Measurements from ENCODE around the gene MINDY4.

Gene MINDY4

DNA sequence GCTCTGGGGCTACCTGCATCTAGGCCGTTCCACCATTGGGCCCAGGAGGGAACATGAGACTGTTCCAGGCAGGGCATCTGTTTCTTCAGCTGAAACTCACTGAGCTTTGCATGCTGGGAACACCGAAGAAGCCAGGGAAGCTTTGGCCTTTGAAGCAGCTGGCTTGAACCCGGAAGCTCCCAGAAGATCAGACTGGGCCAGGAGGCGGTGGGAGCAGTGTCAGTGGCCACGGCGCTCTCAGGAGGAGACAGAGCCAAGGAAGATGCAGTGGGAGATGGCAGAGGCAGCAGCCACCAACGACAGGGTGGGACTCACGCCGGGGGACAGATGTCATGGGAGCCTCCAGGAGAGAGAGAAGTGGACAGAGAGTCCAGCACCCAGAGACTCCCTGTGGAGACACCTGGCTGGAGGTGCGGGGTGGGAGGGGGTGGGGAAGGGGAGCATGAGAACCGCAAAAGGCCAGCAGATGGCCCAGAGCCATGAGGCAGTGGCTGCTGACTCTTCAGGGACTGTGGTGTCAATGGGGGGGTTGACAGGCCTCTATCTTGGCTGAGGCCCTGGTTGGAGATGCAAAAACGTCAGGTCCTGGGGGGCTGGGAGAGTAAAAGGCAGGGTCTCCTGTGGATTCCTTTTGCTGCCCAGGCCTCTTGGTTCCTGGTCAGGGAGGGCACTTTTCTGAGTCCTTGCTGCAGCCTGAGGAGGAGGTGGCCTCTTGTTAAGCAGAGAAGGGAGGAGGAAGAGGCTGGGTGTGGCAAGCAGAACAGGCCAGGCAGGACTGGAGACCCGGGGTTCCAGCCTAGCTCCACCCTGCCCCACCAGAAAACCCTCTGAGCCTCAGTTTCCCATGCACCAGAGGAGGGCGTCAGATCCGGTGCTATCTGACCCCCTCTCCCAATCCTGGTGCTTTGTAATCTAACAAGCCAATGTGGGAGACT is 134.1 kb downstream of the MINDY4 start:
- no peaks in the 10 kb centered on the region for H3K9me3 ChIP-seq (ENCODE audit: control insufficient read depth, insufficient read depth, low read length)

DNA sequence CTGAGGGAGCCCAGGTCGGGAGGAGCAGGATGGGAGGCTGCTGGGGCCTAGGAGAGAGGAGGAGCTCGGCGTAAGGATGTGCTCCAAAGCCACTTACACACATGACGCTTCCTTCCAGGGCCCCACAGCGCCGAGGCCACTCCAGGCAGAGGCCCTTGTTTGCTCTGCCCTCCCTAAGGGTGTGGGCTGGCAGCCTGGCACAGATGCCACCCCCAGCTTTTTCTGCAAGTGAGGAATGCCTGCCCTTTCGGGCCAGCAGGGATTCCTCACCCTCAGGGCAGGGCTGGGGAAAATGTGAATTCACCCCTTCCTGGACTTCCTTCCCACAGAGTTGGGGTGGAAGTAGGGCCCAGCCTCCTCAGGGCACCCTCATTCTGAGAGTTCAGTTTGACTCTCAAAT is 134.8 kb downstream of the MINDY4 start:
- H4K20me1 ChIP-seq (ENCODE audit: control insufficient read depth, insufficient read depth, low read depth, low read length) = no peaks in the 10 kb centered on the region
- no peak overlapping the region for H3K4me2 ChIP-seq (ENCODE audit: low read length)
- no peaks in the 10 kb centered on the region for H3K9me2 ChIP-seq (replicated peaks; ENCODE audit: control insufficient read depth, low read length)
- no peaks in the 10 kb centered on the region for H3K27me3 ChIP-seq (ENCODE audit: control insufficient read depth, low read length)
- no peaks in the 10 kb centered on the region for H3K9me3 ChIP-seq (ENCODE audit: control insufficient read depth, insufficient read depth, low read length)
- TF ChIP-seq EZH2phosphoT487 (IDR thresholded peaks at IDR 0.05; ENCODE audit: borderline replicate concordance, low read length) = no peak
- TF ChIP-seq, protein P1, sequence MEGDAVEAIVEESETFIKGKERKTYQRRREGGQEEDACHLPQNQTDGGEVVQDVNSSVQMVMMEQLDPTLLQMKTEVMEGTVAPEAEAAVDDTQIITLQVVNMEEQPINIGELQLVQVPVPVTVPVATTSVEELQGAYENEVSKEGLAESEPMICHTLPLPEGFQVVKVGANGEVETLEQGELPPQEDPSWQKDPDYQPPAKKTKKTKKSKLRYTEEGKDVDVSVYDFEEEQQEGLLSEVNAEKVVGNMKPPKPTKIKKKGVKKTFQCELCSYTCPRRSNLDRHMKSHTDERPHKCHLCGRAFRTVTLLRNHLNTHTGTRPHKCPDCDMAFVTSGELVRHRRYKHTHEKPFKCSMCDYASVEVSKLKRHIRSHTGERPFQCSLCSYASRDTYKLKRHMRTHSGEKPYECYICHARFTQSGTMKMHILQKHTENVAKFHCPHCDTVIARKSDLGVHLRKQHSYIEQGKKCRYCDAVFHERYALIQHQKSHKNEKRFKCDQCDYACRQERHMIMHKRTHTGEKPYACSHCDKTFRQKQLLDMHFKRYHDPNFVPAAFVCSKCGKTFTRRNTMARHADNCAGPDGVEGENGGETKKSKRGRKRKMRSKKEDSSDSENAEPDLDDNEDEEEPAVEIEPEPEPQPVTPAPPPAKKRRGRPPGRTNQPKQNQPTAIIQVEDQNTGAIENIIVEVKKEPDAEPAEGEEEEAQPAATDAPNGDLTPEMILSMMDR (IDR thresholded peaks at IDR 0.05; ENCODE audit: low read depth, low read length, poor library complexity, severe bottlenecking) = no peak
- H3K36me3 ChIP-seq (ENCODE audit: control insufficient read depth, low read length) = no peaks in the 10 kb centered on the region
- H3F3A ChIP-seq (ENCODE audit: control insufficient read depth, insufficient read depth) = no peaks in the 10 kb centered on the region
- H3K4me1 ChIP-seq (ENCODE audit: control insufficient read depth, low read length) = peaks cover 3% of the 10 kb centered on the region; the same call in 1 of the 2 replicates
- H3K4me3 ChIP-seq (ENCODE audit: low read length) = no peak overlapping the region
- no peaks in the 10 kb centered on the region for H3K79me2 ChIP-seq (ENCODE audit: control insufficient read depth, low read length)
- no peak overlapping the region for H3K27ac ChIP-seq (ENCODE audit: low read depth, low read length)

More for the DNA sequence above, 134.1 kb downstream of the MINDY4 start:
- TF ChIP-seq, protein P1 (IDR thresholded peaks at IDR 0.05; ENCODE audit: low read depth, low read length, poor library complexity, severe bottlenecking) = no peak
- no peak for TF ChIP-seq EZH2phosphoT487 (IDR thresholded peaks at IDR 0.05; ENCODE audit: borderline replicate concordance, low read length)
- no peak overlapping the region for H3K4me2 ChIP-seq (ENCODE audit: low read length)
- H3K27ac ChIP-seq (ENCODE audit: low read depth, low read length) = no peak overlapping the region
- H4K20me1 ChIP-seq (ENCODE audit: control insufficient read depth, insufficient read depth, low read depth, low read length) = no peaks in the 10 kb centered on the region
- no peaks in the 10 kb centered on the region for H3K36me3 ChIP-seq (ENCODE audit: control insufficient read depth, low read length)
- H3K27me3 ChIP-seq (ENCODE audit: control insufficient read depth, low read length) = no peaks in the 10 kb centered on the region
- H3K9me2 ChIP-seq (replicated peaks; ENCODE audit: control insufficient read depth, low read length) = no peaks in the 10 kb centered on the region
- no peak overlapping the region for H3K4me3 ChIP-seq (ENCODE audit: low read length)
- no peaks in the 10 kb centered on the region for H3K79me2 ChIP-seq (ENCODE audit: control insufficient read depth, low read length)
- no peaks in the 10 kb centered on the region for H3F3A ChIP-seq (ENCODE audit: control insufficient read depth, insufficient read depth)
- H3K4me1 ChIP-seq (ENCODE audit: control insufficient read depth, low read length) = no peaks in the 10 kb centered on the region

DNA sequence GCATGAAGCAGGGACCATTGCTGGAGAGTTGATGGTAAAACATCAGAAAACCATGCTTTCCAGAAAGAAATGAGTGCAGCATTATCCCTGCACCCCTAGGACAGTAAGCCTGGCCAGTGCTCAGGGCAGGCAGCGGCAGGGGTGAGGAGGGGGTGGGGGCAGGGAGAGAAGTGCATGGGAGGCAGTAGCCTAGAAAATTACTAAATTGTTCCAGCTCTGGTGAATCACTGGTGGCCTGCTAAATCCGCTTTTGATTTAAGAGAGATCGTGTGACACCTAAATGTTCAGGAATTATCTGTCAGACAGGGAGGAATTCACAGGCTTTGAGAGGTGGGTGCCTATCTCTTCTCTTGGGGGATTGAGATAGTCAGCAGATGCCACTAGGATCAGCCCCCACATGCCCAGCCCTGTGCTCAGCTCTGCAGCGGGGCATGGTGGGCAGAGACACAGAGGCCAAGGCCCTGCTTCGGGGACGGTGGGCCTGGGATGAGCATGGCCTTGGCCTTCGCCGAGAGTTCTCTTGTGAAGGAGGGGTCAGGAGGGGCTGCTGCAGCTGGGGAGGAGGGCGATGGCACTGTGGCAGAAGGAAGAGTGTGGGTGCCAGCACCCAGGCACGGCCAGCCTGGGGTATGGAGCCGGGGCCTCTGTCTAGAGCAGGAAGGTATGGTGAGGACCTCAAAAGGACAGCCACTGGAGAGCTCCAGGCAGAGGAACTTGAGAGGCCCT is 135.5 kb downstream of the MINDY4 start:
- no peaks in the 10 kb centered on the region for H3K36me3 ChIP-seq (ENCODE audit: control insufficient read depth, low read length)
- H3K9me3 ChIP-seq (ENCODE audit: control insufficient read depth, insufficient read depth, low read length) = no peaks in the 10 kb centered on the region
- no peak overlapping the region for H3K4me2 ChIP-seq (ENCODE audit: low read length)
- H3K4me3 ChIP-seq (ENCODE audit: low read length) = no peak overlapping the region
- no peaks in the 10 kb centered on the region for H4K20me1 ChIP-seq (ENCODE audit: control insufficient read depth, insufficient read depth, low read depth, low read length)
- no peaks in the 10 kb centered on the region for H3K27me3 ChIP-seq (ENCODE audit: control insufficient read depth, low read length)
- no peaks in the 10 kb centered on the region for H3K9me2 ChIP-seq (replicated peaks; ENCODE audit: control insufficient read depth, low read length)
- H3K79me2 ChIP-seq (ENCODE audit: control insufficient read depth, low read length) = no peaks in the 10 kb centered on the region
- TF ChIP-seq, protein P1 (IDR thresholded peaks at IDR 0.05; ENCODE audit: low read depth, low read length, poor library complexity, severe bottlenecking) = no peak
- TF ChIP-seq EZH2phosphoT487 (IDR thresholded peaks at IDR 0.05; ENCODE audit: borderline replicate concordance, low read length) = no peak
- no peaks in the 10 kb centered on the region for H3F3A ChIP-seq (ENCODE audit: control insufficient read depth, insufficient read depth)
- no peak overlapping the region for H3K27ac ChIP-seq (ENCODE audit: low read depth, low read length)
- peaks cover 3% of the 10 kb centered on the region; the same call in 1 of the 2 replicates for H3K4me1 ChIP-seq (ENCODE audit: control insufficient read depth, low read length)
